ENCODE measurements around the gene PVALEF. TPM values are rescaled to one million over a fixed set of nuclear protein-coding genes. Genes with fewer than 3 reads are reported as not detected.

PVALEF gene
- total and polyA plus RNA-seq, 2 of the 13 experiments (the other 11 are each of a cell fraction or from before 2014, with no cell fraction given) = 0.18 TPM

DNA sequence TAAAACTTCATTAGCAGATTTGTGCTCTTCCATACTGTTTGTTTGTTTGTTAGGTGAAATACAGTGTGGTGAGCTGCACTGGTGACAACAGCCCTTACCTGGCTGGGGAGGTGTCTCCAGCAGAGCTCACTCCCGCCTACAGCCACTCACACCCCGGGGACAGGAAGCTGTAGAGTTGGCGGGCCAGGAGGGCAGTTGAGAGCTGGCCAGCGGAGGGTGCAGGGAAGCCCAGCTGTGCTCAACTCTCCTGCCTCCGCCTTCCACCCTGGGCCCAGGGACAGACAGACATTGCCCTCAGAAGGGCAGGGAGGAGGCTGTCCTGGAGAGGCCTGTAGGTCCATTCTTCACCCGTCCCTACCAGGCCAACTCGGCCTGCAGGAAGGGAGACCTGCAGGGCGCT is 48.6 kb upstream of the PVALEF start:
- POLR2A ChIA-PET = no interaction called here
- intact Hi-C loops (cut with micrococcal nuclease; ENCODE audit: unreplicated experiment) (no loop called here), in situ Hi-C loops (cut with HindIII; ENCODE audit: extremely low pct_ligation_motif_present, low pct_unique_long_range_greater_than_20kb) (no loop called here)
- TSS peak; percentile 57 for BruUV-seq (replicated peaks)
- WGBS (ENCODE audit: low lambda C conversion rate) = 94% methylated on average over 8 of the region's 8 CpGs
- Histone ChIP-seq H4K20me1 (ENCODE audit: insufficient read depth, low read length) (no peaks in the 10 kb centered on the region), H3K27ac (ENCODE audit: extremely low read length, insufficient read depth, low read length) (no peak overlapping the region), H3K4me2 (ENCODE audit: low read depth, low read length) (no peak overlapping the region), H2AFZ (ENCODE audit: low read length) (no peak overlapping the region), H3K9ac (ENCODE audit: insufficient read depth, low read depth, low read length) (no peak overlapping the region), H3K36me3 (replicated peaks in 1 of 2; ENCODE audit: control insufficient read depth in 1 of 2, insufficient read depth in 2 of 2, low read length in 2 of 2) (no peaks in the 10 kb centered on the region; a peak in 1 of 5 replicates), H3K79me2 (ENCODE audit: insufficient read depth, low read length) (no peaks in the 10 kb centered on the region), H3K9me3 (ENCODE audit: low read length) (no peaks in the 10 kb centered on the region), H3K4me3 (replicated peaks in 1 of 3; ENCODE audit: insufficient read depth in 1 of 3, low read depth in 2 of 3, low read length in 3 of 3) (no peak overlapping the region), H3K27me3 (ENCODE audit: control insufficient read depth in 1 of 2, insufficient read depth in 2 of 2, low read length in 2 of 2) (no peaks in the 10 kb centered on the region), H3K4me1 (ENCODE audit: insufficient read depth, low read length) (peaks cover 7% of the 10 kb centered on the region; the same call in 1 of the 2 replicates)
- TF ChIP-seq, protein P1, sequence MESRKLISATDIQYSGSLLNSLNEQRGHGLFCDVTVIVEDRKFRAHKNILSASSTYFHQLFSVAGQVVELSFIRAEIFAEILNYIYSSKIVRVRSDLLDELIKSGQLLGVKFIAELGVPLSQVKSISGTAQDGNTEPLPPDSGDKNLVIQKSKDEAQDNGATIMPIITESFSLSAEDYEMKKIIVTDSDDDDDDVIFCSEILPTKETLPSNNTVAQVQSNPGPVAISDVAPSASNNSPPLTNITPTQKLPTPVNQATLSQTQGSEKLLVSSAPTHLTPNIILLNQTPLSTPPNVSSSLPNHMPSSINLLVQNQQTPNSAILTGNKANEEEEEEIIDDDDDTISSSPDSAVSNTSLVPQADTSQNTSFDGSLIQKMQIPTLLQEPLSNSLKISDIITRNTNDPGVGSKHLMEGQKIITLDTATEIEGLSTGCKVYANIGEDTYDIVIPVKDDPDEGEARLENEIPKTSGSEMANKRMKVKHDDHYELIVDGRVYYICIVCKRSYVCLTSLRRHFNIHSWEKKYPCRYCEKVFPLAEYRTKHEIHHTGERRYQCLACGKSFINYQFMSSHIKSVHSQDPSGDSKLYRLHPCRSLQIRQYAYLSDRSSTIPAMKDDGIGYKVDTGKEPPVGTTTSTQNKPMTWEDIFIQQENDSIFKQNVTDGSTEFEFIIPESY (CRISPR knock-in tag; IDR thresholded peaks at IDR 0.05) = peak; percentile 69; the same call in 1 of the 2 replicates
- no peak for TF ChIP-seq ZNF430 (CRISPR knock-in tag; IDR thresholded peaks at IDR 0.05)
- 0 out of 2 replicates have a peak, but pooled peaks have one; percentile 41 for TF ChIP-seq ZBTB38 (CRISPR knock-in tag; IDR thresholded peaks at IDR 0.05)
- FAIRE-seq (no peak), ATAC-seq (no peak), DNase-seq (ENCODE audit: low spot score) (no peak)
- CTCF ChIA-PET (ENCODE audit: low intra/inter-chr PET ratio, low total read pairs) = no interaction called here

DNA sequence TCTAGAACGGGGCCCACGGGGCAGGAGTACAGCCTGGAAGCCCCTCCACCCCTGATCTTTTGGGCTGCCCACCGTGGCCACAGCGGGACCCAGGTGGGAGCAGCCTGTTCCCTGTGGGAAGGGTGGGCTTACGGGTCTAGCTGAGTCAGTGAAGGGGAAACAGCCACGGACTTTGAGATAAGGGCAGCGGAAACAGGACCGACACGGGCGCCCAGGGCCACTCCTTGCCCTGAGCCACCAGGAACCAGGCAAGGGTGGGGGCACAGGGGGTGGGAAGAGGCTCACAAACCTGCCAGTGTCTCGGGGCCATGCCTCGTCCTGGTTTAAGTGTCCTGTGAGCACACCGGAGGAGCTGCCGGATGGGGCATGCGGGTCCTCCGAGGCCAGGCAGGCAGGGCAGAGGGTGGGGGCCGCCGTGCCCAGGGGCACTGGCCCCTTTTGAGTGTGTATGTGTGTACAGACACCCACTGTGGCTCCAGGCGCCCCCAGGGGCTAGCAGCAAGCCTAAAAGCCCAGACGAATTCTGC is 47.6 kb upstream of the PVALEF start:
- Histone ChIP-seq H4K20me1 (ENCODE audit: insufficient read depth, low read length) (no peaks in the 10 kb centered on the region), H3K4me3 (replicated peaks in 1 of 3; ENCODE audit: insufficient read depth in 1 of 3, low read depth in 2 of 3, low read length in 3 of 3) (no peak overlapping the region), H3K9ac (ENCODE audit: insufficient read depth, low read depth, low read length) (no peak overlapping the region), H3K4me2 (ENCODE audit: low read depth, low read length) (no peak overlapping the region), H2AFZ (ENCODE audit: low read length) (no peak overlapping the region), H3K9me3 (ENCODE audit: low read length) (no peaks in the 10 kb centered on the region), H3K36me3 (replicated peaks in 1 of 2; ENCODE audit: control insufficient read depth in 1 of 2, insufficient read depth in 2 of 2, low read length in 2 of 2) (no peaks in the 10 kb centered on the region; a peak in 1 of 5 replicates), H3K79me2 (ENCODE audit: insufficient read depth, low read length) (no peaks in the 10 kb centered on the region), H3K27me3 (ENCODE audit: control insufficient read depth in 1 of 2, insufficient read depth in 2 of 2, low read length in 2 of 2) (no peaks in the 10 kb centered on the region), H3K27ac (ENCODE audit: extremely low read length, insufficient read depth, low read length) (no peak overlapping the region), H3K4me1 (ENCODE audit: insufficient read depth, low read length) (peaks cover 5% of the 10 kb centered on the region; the same call in 1 of the 2 replicates)
- POLR2A ChIA-PET = no interaction called here
- in situ Hi-C loops (cut with HindIII; ENCODE audit: extremely low pct_ligation_motif_present, low pct_unique_long_range_greater_than_20kb) (no loop called here), intact Hi-C loops (cut with micrococcal nuclease; ENCODE audit: unreplicated experiment) (no loop called here)
- DNase-seq (ENCODE audit: low spot score) (no peak), FAIRE-seq (no peak), ATAC-seq (no peak)
- BruUV-seq (replicated peaks) = no TSS peak
- 92% methylated on average over 13 of the region's 20 CpGs for WGBS (ENCODE audit: low lambda C conversion rate)
- CTCF ChIA-PET (ENCODE audit: low intra/inter-chr PET ratio, low total read pairs) = no interaction called here
- TF ChIP-seq AGO2 (optimal IDR thresholded peaks at IDR 0.05; ENCODE audit: low read depth, low read length) = peak; percentile 92
- no peak for TF ChIP-seq ZNF83 (CRISPR knock-in tag; IDR thresholded peaks at IDR 0.05; ENCODE audit: borderline replicate concordance)
- TF ChIP-seq THYN1 (CRISPR knock-in tag; IDR thresholded peaks at IDR 0.05; ENCODE audit: borderline replicate concordance, low read depth) = no peak
- TF ChIP-seq RARG (CRISPR knock-in tag; IDR thresholded peaks at IDR 0.05; ENCODE audit: low read depth) = no peak
- 0 out of 2 replicates have a peak, but pooled peaks have one; percentile 36 for TF ChIP-seq ZC3H13 (CRISPR knock-in tag; IDR thresholded peaks at IDR 0.05)
- TF ChIP-seq ZNF446 (CRISPR knock-in tag; IDR thresholded peaks at IDR 0.05) = no peak
- TF ChIP-seq ARID2 (CRISPR knock-in tag; IDR thresholded peaks at IDR 0.05; ENCODE audit: borderline replicate concordance) = no peak
- TF ChIP-seq DMAP1 (CRISPR knock-in tag; IDR thresholded peaks at IDR 0.05) = no peak
- TF ChIP-seq ZNF292 (CRISPR knock-in tag; IDR thresholded peaks at IDR 0.05; ENCODE audit: borderline replicate concordance, low read depth) = no peak
- TF ChIP-seq ZNF44 (CRISPR knock-in tag; IDR thresholded peaks at IDR 0.05) = no peak
- no peak for TF ChIP-seq ZFP37 (CRISPR knock-in tag; IDR thresholded peaks at IDR 0.05; ENCODE audit: borderline replicate concordance)
- TF ChIP-seq, protein P2, sequence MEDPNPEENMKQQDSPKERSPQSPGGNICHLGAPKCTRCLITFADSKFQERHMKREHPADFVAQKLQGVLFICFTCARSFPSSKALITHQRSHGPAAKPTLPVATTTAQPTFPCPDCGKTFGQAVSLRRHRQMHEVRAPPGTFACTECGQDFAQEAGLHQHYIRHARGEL (CRISPR knock-in tag; IDR thresholded peaks at IDR 0.05) = no peak
- TF ChIP-seq, protein P3, sequence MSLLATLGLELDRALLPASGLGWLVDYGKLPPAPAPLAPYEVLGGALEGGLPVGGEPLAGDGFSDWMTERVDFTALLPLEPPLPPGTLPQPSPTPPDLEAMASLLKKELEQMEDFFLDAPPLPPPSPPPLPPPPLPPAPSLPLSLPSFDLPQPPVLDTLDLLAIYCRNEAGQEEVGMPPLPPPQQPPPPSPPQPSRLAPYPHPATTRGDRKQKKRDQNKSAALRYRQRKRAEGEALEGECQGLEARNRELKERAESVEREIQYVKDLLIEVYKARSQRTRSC (CRISPR knock-in tag; IDR thresholded peaks at IDR 0.05; ENCODE audit: low read depth) = no peak
